Retinal pigment epithelial cell (primary cell): ENCODE results near the gene RPS15.
"Not testable (repeated sequence)": the region's sequence is repeated elsewhere in the genome, so short reads cannot be mapped to it uniquely, and the experiment has no call there.

ENCODE experiments used
- DNase-seq: peaks from one replicate; pipeline ENCODE4 v3.0.0-alpha.2; 2010; ENCODE audit warnings: low read depth
- H3K4me3 ChIP-seq: 2 replicates; pipeline ENCODE4 v1.5.1; 2011; ENCODE audit warnings: mild to moderate bottlenecking, low read length, control low read depth, moderate library complexity
- CTCF ChIP-seq: conservative IDR thresholded peaks from 2 replicates; pipeline ENCODE4 v1.5.1; 2011; ENCODE audit warnings: low read depth, low read length, control low read depth, inconsistent platforms

The RPS15 gene

DNA sequence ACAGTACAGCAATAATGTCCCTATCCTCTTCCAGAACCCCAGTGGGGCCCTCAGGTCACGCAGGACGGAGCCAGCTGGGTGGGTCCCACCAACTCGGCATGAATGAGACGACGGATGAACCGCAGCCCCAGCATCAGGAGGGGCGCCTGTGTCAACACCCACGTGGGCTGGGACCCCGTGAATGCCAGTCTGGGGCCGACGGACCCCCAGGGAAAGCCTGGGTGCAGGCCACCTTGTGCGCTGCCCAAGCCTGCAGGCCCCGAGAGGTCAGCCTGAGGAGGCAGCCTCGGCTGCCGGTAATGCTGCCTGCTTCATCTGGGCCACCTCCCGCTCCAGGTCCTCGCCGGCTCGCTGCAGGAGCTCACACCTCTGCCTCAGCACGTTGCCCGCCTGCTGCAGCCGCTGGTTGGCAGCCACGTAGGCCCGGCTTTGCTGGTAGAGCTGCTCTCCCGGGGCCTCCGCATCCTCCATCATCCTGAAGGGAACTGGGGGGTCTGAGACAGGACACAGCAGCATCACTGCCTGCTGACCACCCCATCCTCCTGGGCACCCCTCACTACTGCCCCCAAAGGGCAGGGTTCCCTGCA is 36.7 kb downstream of the RPS15 start:
- DNase-seq, result no peak
- H3K4me3 ChIP-seq, result no peak overlapping the region
- no peak for TF ChIP-seq CTCF

- H3K4me3 ChIP-seq, result no peak overlapping the region
- no peak for TF ChIP-seq CTCF
- no peak for DNase-seq
These were observed 37.7 kb downstream of the RPS15 start for GRCh38 chr19:1475751-1476437.

DNA sequence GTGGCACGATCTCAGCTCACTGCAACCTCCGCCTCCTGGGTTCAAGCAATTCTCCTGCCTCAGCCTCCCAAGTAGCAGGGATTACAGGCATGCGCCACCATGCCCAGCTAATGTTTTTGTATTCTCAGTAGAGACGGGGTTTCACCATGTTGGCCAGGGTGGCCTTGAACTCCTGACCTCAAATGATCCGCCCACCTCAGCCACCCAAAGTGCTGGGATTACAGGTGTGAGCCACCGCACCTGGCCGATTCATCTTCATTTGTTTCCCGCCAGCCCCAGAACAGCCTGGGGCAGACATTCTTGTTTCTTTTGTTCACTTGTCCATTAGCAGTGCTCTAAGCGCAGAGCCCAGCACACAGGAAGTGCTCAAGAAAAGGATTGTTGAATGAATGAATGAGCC is 38.9 kb downstream of the RPS15 start:
- not testable (repeated sequence) for H3K4me3 ChIP-seq, DNase-seq

GRCh38 chr19:1478934-1479707 is 40.9 kb downstream of the RPS15 start, which contains the start of gene C19orf25:
Gene C19orf25, minus strand, starts transcription at chr19:1479215. Its CDS starts 312 bp downstream, at chr19:1478903.
- TF ChIP-seq CTCF, result no peak
- DNase-seq, result peak; percentile 69
- peak within 1 kb of the TSS; percentile 76 for H3K4me3 ChIP-seq

DNA sequence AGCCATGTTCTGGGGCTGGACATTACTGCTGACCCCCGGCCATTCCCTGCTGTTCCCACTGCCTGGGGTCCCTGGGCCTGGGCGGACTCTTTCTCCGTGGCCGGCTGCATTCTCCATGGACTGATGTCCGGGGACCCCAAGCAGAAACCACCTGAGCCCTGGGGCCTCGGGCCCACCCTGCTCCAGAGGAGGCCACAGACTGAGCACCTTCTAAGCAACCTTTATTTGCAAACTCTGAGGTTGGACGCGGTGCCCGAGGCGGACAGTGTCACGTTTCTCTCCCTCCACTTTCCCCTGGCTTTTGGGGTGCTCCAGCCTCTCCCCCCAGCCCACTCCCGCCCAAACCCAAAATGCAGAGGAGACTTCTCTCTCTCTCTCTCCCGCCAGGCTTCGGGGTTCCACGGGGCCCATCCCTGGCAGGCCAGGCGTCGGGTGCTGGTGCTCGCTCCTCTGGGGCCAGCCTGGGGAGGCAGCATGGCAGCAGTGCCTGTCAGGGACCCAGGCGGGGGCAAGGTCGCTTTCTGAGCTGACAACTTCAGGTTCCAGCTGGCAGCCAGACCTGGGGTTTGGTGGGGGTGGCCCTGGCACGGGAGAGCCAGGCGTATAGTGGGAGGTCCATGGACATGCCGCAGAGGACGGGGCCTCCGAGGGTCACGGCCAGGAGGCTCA is 43.2 kb downstream of the RPS15 start:
- no peak for TF ChIP-seq CTCF
- DNase-seq, result no peak
- no peak overlapping the region for H3K4me3 ChIP-seq

DNA sequence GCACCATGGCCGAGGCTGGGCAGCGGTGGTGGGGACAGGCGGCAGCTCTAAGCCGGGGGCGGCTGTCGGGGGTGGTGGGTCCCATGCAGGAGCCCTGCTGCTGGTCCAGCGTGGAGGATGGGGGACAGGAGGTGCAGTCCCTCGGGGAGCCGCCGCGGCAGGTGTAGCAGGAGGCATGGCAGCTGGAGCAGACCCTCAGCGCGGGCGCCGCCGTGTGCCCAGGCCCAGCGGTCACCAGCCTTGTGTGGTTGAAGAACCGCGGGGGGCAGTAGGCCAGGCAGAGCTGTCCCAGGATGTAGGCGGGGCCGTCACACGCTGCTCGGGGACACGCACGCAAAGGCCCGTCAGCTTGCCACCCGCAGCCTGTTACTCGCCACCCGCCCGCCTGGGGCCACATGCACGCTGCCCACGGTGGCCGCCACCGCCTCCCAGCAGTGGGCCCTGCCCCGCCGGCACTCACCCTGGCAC is 43.7 kb downstream of the RPS15 start:
- H3K4me3 ChIP-seq, result no peak overlapping the region
- TF ChIP-seq CTCF, result no peak
- no peak for DNase-seq
